HepG2 (cell line): ENCODE results near the gene DTNB. TPM values are rescaled to one million over a fixed set of nuclear protein-coding genes. Genes with fewer than 3 reads are reported as not detected.

Experiments
- ATAC-seq: fragments of 200-7000 bp; cut with Tn5 transposase; 3 replicates; pipeline ENCODE4 v1.9.1; 2020; ENCODE audit warnings: mild to moderate bottlenecking, moderate library complexity
- BruUV-seq: library from RNA; stranded (reverse); fragments of 400-500 nt; replicated peaks from 2 replicates; lab custom pipeline; 2021; lab: Mats Ljungman, UMichigan
- CTCF ChIA-PET: fragments of 300-600 bp; formaldehyde crosslinking; extraction: SDS; loops from one replicate; lab custom pipeline; 2021; ENCODE audit warnings: low total read pairs, inconsistent platforms, low intra/inter-chr PET ratio; lab: Yijun Ruan, JAX
- POLR2A ChIA-PET: fragments of 350-600 bp; sonication (Branson Sonifier 250); formaldehyde crosslinking; loops from one replicate; lab custom pipeline; 2020; ENCODE audit warnings: antibody characterized with exemption, inconsistent platforms; lab: Yijun Ruan, JAX
- DNase-seq: peaks from one replicate; pipeline ENCODE4 v3.0.0-alpha.2; 2015; ENCODE audit warnings: low spot score
- FAIRE-seq: peaks from 3 replicates; lab custom pipeline; 2011; peaks lifted over from hg19 to GRCh38; lab: Jason Lieb, UNC
- H2AFZ ChIP-seq: one replicate; pipeline ENCODE4 v1.6.1; 2011; ENCODE audit warnings: low read length, inconsistent platforms
- H3K27ac ChIP-seq: fragments of 300-600 bp; 3 replicates; pipeline ENCODE4 v1.8.0; 2011; ENCODE audit warnings: mixed run types, mild to moderate bottlenecking, mixed read lengths, low read length, inconsistent platforms; ENCODE audit not compliant: insufficient read depth; ENCODE audit errors: extremely low read length
- H3K27me3 ChIP-seq, 2 experiments: fragments of 200-600 bp in 1 of 2; 2 replicates in 1 of 2; 3 replicates in 1 of 2; pipeline versions ENCODE4 v1.6.0 to v1.8.0; 2011; ENCODE audit warnings: low read length in 2 of 2, mild to moderate bottlenecking in 2 of 2, moderate library complexity in 2 of 2, inconsistent platforms in 1 of 2; ENCODE audit not compliant: insufficient read depth in 2 of 2, control insufficient read depth in 1 of 2
- H3K36me3 ChIP-seq, 2 experiments: fragments of 200-600 bp in 1 of 2; replicated peaks in 1 of 2; 2 replicates in 1 of 2; 3 replicates in 1 of 2; pipeline versions ENCODE4 v1.5.1 to v1.8.0; 2011; ENCODE audit warnings: low read length in 2 of 2, inconsistent platforms in 1 of 2; ENCODE audit not compliant: insufficient read depth in 2 of 2, control insufficient read depth in 1 of 2
- H3K4me1 ChIP-seq: 2 replicates; pipeline ENCODE4 v1.5.1; 2012; ENCODE audit warnings: low read length, inconsistent platforms; ENCODE audit not compliant: insufficient read depth
- H3K4me2 ChIP-seq: 2 replicates; pipeline ENCODE4 v1.6.0; 2011; ENCODE audit warnings: low read depth, low read length, inconsistent platforms
- H3K4me3 ChIP-seq, 3 experiments: fragments of 200-600 bp in 1 of 3; sonication (generic), shearing (Covaris generic) in 1 of 3; replicated peaks in 1 of 3; 2 replicates each; pipeline ENCODE4 v1.5.1; 2011 to 2016; ENCODE audit warnings: low read length in 3 of 3, inconsistent platforms in 2 of 3, low read depth in 2 of 3, mild to moderate bottlenecking in 2 of 3, control low read depth in 1 of 3, mixed read lengths in 1 of 3; ENCODE audit not compliant: insufficient read depth in 1 of 3
- H3K79me2 ChIP-seq: one replicate; pipeline ENCODE4 v1.6.1; 2011; ENCODE audit warnings: low read length, inconsistent platforms; ENCODE audit not compliant: insufficient read depth
- H3K9ac ChIP-seq: 2 replicates; pipeline ENCODE4 v1.6.0; 2011; ENCODE audit warnings: mild to moderate bottlenecking, low read depth, low read length, inconsistent platforms; ENCODE audit not compliant: insufficient read depth
- H3K9me3 ChIP-seq: 2 replicates; pipeline ENCODE4 v1.5.1; 2012; ENCODE audit warnings: mild to moderate bottlenecking, low read length
- H4K20me1 ChIP-seq: 2 replicates; pipeline ENCODE4 v1.6.0; 2011; ENCODE audit warnings: inconsistent platforms, mild to moderate bottlenecking, low read length, moderate library complexity; ENCODE audit not compliant: insufficient read depth
- DNMT1 ChIP-seq: sonication (generic); formaldehyde crosslinking; IDR thresholded peaks from 2 replicates; pipeline ENCODE4 v1.5.1; 2020; ENCODE audit warnings: mild to moderate bottlenecking, missing genetic modification reagents
- HMGA1 ChIP-seq: sonication (generic); formaldehyde crosslinking; conservative IDR thresholded peaks from 2 replicates; pipeline ENCODE4 v1.4.0; 2020; ENCODE audit warnings: missing genetic modification reagents
- SSRP1 ChIP-seq: IDR thresholded peaks from 2 replicates; pipeline ENCODE4 v1.6.1; 2016; ENCODE audit warnings: control low read depth
- TAF15 ChIP-seq: fragments of 200-400 bp; formaldehyde crosslinking; IDR thresholded peaks from one replicate; pipeline ENCODE4 v1.6.1; 2018; ENCODE audit warnings: mild to moderate bottlenecking, low read depth, low read length; ENCODE audit not compliant: poor library complexity, severe bottlenecking
- TRIM22 ChIP-seq: fragments of 450-650 bp; IDR thresholded peaks from 2 replicates; pipeline ENCODE4 v1.6.1; 2017
- ZFP82 ChIP-seq: sonication (generic); formaldehyde crosslinking; IDR thresholded peaks from 2 replicates; pipeline ENCODE4 v1.5.1; 2020; ENCODE audit warnings: mild to moderate bottlenecking, missing genetic modification reagents, borderline replicate concordance
- ZNF274 ChIP-seq: sonication (generic); formaldehyde crosslinking; IDR thresholded peaks from 2 replicates; pipeline ENCODE4 v1.5.1; 2020; ENCODE audit warnings: mild to moderate bottlenecking, missing genetic modification reagents
- ZNF605 ChIP-seq: sonication (generic); formaldehyde crosslinking; IDR thresholded peaks from 2 replicates; pipeline ENCODE4 v1.8.0; 2022; ENCODE audit warnings: mild to moderate bottlenecking, missing genetic modification reagents
- ZNF614 ChIP-seq: IDR thresholded peaks from 2 replicates; pipeline ENCODE4 v1.6.1; 2018; ENCODE audit warnings: missing biosample characterization, missing genetic modification reagents, inconsistent platforms, borderline replicate concordance
- ZNF800 ChIP-seq: sonication (generic); formaldehyde crosslinking; IDR thresholded peaks from 2 replicates; pipeline ENCODE4 v1.4.0; 2020; ENCODE audit warnings: missing genetic modification reagents
- WGBS: methylation state at CpG from one replicate; pipeline ENCODE4 v1.1.6; 2017; ENCODE audit warnings: low lambda C conversion rate; 5-methylcytosine and 5-hydroxymethylcytosine counted together
- in situ Hi-C: cut with HindIII; loops from 2 replicates; pipeline ENCODE4 v1.10.0; 2017; ENCODE audit warnings: low pct_unique_long_range_greater_than_20kb; ENCODE audit not compliant: extremely low pct_ligation_motif_present
- intact Hi-C: fragments of 100-400 bp; cut with micrococcal nuclease; formaldehyde crosslinking; loops from one replicate; pipeline ENCODE4 v1.10.0; 2022; ENCODE audit not compliant: unreplicated experiment
- polyA plus RNA-seq, 8 experiments: library from polyadenylated mRNA; depleted of rRNA in 3 of 8; stranded (reverse) in 7 of 8; unstranded in 1 of 8; fragments of >200 nt; fragmentation: Illumina TruSeq in 4 of 8; extraction: Trizol in 4 of 8; gene quantifications; 2 replicates each; pipeline versions ENCODE4 v1.2.1 to v1.2.3, GENCODE V29; 2011 to 2016; ENCODE audit warnings: low read depth in 4 of 8, missing spikeins in 1 of 8, mixed read lengths in 1 of 8; ENCODE audit not compliant: insufficient read depth in 1 of 8
- total RNA-seq, 5 experiments: library from RNA; depleted of rRNA; stranded (reverse); fragments of >200 nt; fragmentation: Illumina TruSeq; extraction: Trizol; gene quantifications; 2 replicates each; pipeline ENCODE4 v1.2.3, GENCODE V29; 2016; ENCODE audit warnings: low read depth in 1 of 5

DTNB gene
- total and polyA plus RNA-seq, 2 of the 13 experiments (the other 11 are each of a cell fraction or from before 2014, with no cell fraction given), result 14.4 to 23.9 TPM

- CTCF ChIA-PET, result no interaction called here
- FAIRE-seq (no peak), ATAC-seq (no peak)
- no peaks in the 10 kb centered on the region for H3K36me3 ChIP-seq
- no peak overlapping the region for H3K9ac ChIP-seq
- H3K27me3 ChIP-seq, result peaks cover 8 to 61% of the 10 kb centered on the region in 2 experiments; a peak in 4 of 5 replicates
- H3K4me3 ChIP-seq, result no peak overlapping the region
- no peak overlapping the region for H2AFZ ChIP-seq
- H4K20me1 ChIP-seq, result no peaks in the 10 kb centered on the region
- BruUV-seq, result no TSS peak
- whole genome bisulfite sequencing, result 37% methylated on average over 7 of the region's 9 CpGs
- POLR2A ChIA-PET, result no interaction called here
- no peaks in the 10 kb centered on the region for H3K9me3 ChIP-seq
- TF ChIP-seq TRIM22, result no peak
- no peak for TF ChIP-seq ZNF800 (CRISPR knock-in tag)
- no peak for TF ChIP-seq DNMT1 (CRISPR knock-in tag)
- no peak for TF ChIP-seq HMGA1
- TF ChIP-seq, all 625 proteins: peak for 0
- no peak overlapping the region for H3K4me2 ChIP-seq
- H3K4me1 ChIP-seq, result peaks cover 6% of the 10 kb centered on the region; the same call in 1 of the 2 replicates
- in situ Hi-C loops, result no loop called here
- intact Hi-C loops, result no loop called here
- no peak overlapping the region for H3K27ac ChIP-seq
- no peaks in the 10 kb centered on the region for H3K79me2 ChIP-seq
- no peak for DNase-seq
Observed at GRCh38 chr2:25367296-25367695, 306.1 kb downstream of the DTNB start.

GRCh38 chr2:25366629-25367028, 306.7 kb downstream of the DTNB start:
- H3K4me3 ChIP-seq, result no peak overlapping the region
- H3K9me3 ChIP-seq, result no peaks in the 10 kb centered on the region
- ChIA-PET CTCF (no interaction called here), POLR2A (no interaction called here)
- in situ Hi-C loops (no loop called here), intact Hi-C loops (no loop called here)
- H3K4me1 ChIP-seq, result peaks cover 10% of the 10 kb centered on the region
- no peaks in the 10 kb centered on the region for H3K36me3 ChIP-seq
- FAIRE-seq (no peak), DNase-seq (no peak), ATAC-seq (no peak)
- no peaks in the 10 kb centered on the region for H3K79me2 ChIP-seq
- H3K4me2 ChIP-seq, result no peak overlapping the region
- no peaks in the 10 kb centered on the region for H4K20me1 ChIP-seq
- WGBS, result 47% methylated on average over 4 of the region's 4 CpGs
- TF ChIP-seq ZNF605 (CRISPR knock-in tag), result no peak
- no peak for TF ChIP-seq ZNF614 (CRISPR knock-in tag)
- no peak for TF ChIP-seq TAF15
- TF ChIP-seq ZNF274, result no peak
- no peak for TF ChIP-seq ZFP82 (CRISPR knock-in tag)
- TF ChIP-seq SSRP1 (CRISPR knock-in tag), result no peak
- H2AFZ ChIP-seq, result no peak overlapping the region
- no peak overlapping the region for H3K27ac ChIP-seq
- H3K9ac ChIP-seq, result no peak overlapping the region
- no TSS peak for BruUV-seq
- H3K27me3 ChIP-seq, result peaks cover 6 to 55% of the 10 kb centered on the region in 2 experiments; a peak in 4 of 5 replicates
